Thoracic aorta (tissue), 2 donors: ENCODE results near the gene PPFIA4. TPM values are rescaled to one million over a fixed set of nuclear protein-coding genes. Genes with fewer than 3 reads are reported as not detected.

Experiments
- ATAC-seq: fragments of 150-250 bp; one replicate; pipeline ENCODE4 v1.8.0; 2017; ENCODE audit warnings: low read depth; ENCODE audit not compliant: insufficient number of reproducible peaks, low FRiP score
- DNase-seq: peaks from one replicate; pipeline ENCODE4 v3.0.0-alpha.2; 2020; ENCODE audit warnings: low spot score
- H3K27ac ChIP-seq, 2 donors: fragments of 200-600 bp; sonication (generic); 1 replicate in 1 of 2; 2 replicates in 1 of 2; pipeline ENCODE4 v1.5.1; 2016; ENCODE audit warnings: mild to moderate bottlenecking in 2 of 2, moderate library complexity in 2 of 2
- H3K27me3 ChIP-seq: fragments of 200-600 bp; sonication (generic); replicated peaks from 2 replicates; pipeline ENCODE4 v1.6.0; 2016; ENCODE audit warnings: mild to moderate bottlenecking; ENCODE audit not compliant: insufficient read depth
- H3K36me3 ChIP-seq: fragments of 200-600 bp; sonication (generic); one replicate; pipeline ENCODE4 v1.5.1; 2016
- H3K4me1 ChIP-seq, 2 donors: fragments of 200-600 bp; sonication (generic); 1 replicate in 1 of 2; 2 replicates in 1 of 2; pipeline versions ENCODE4 v1.5.1 to v1.6.0; 2016; ENCODE audit warnings: low read depth in 2 of 2, mild to moderate bottlenecking in 1 of 2; ENCODE audit not compliant: control insufficient read depth in 1 of 2
- H3K4me3 ChIP-seq: fragments of 200-600 bp; sonication (generic); 2 replicates; pipeline ENCODE4 v1.5.1; 2016; ENCODE audit warnings: mild to moderate bottlenecking
- H3K9me3 ChIP-seq: fragments of 200-600 bp; sonication (generic); 2 replicates; pipeline ENCODE4 v1.5.1; 2016
- total RNA-seq, 2 donors: library from RNA; depleted of rRNA; stranded (reverse); fragments of >200 nt; gene quantifications; one replicate each; pipeline versions ENCODE4 v1.1.0 to v1.2.3, GENCODE V29; 2016
- TF ChIP-seq, protein P1 (sequence below): fragments of 200-600 bp; sonication (generic); IDR thresholded peaks from one replicate; pipeline ENCODE4 v1.5.1; 2019; ENCODE audit warnings: antibody characterized with exemption

Gene PPFIA4
- total RNA-seq, 2 donors from 2014 or later: 13.5 to 16.5 TPM

DNA sequence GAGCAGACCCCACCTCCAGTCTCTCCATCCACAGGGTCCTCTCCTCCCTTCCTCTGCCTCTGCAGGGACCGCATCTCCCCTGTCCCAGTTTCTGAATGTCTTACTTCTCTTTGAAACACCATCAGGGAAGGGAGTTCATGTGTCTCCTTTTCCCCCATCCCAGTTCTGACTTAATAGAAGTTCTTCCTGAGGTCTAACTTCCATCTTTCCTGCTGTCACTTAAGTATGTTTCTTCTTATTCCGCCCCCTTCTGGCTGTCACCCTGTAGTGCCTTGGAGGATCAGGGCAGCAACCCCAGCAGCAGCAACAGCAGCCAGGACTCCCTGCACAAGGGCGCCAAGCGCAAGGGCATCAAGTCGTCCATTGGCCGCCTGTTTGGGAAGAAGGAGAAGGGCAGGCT is 30.2 kb downstream of the PPFIA4 start:
- no peaks in the 10 kb centered on the region for H3K9me3 ChIP-seq
- no peaks in the 10 kb centered on the region for H3K27me3 ChIP-seq
- DNase-seq (no peak), ATAC-seq (no peak)
- TF ChIP-seq, protein P1, sequence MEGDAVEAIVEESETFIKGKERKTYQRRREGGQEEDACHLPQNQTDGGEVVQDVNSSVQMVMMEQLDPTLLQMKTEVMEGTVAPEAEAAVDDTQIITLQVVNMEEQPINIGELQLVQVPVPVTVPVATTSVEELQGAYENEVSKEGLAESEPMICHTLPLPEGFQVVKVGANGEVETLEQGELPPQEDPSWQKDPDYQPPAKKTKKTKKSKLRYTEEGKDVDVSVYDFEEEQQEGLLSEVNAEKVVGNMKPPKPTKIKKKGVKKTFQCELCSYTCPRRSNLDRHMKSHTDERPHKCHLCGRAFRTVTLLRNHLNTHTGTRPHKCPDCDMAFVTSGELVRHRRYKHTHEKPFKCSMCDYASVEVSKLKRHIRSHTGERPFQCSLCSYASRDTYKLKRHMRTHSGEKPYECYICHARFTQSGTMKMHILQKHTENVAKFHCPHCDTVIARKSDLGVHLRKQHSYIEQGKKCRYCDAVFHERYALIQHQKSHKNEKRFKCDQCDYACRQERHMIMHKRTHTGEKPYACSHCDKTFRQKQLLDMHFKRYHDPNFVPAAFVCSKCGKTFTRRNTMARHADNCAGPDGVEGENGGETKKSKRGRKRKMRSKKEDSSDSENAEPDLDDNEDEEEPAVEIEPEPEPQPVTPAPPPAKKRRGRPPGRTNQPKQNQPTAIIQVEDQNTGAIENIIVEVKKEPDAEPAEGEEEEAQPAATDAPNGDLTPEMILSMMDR: no peak
- peaks cover under 1% of the 10 kb centered on the region for H3K36me3 ChIP-seq
- no peaks in the 10 kb centered on the region for H3K4me1 ChIP-seq
- H3K27ac ChIP-seq: no peak overlapping the region
- H3K4me3 ChIP-seq: no peak overlapping the region

DNA sequence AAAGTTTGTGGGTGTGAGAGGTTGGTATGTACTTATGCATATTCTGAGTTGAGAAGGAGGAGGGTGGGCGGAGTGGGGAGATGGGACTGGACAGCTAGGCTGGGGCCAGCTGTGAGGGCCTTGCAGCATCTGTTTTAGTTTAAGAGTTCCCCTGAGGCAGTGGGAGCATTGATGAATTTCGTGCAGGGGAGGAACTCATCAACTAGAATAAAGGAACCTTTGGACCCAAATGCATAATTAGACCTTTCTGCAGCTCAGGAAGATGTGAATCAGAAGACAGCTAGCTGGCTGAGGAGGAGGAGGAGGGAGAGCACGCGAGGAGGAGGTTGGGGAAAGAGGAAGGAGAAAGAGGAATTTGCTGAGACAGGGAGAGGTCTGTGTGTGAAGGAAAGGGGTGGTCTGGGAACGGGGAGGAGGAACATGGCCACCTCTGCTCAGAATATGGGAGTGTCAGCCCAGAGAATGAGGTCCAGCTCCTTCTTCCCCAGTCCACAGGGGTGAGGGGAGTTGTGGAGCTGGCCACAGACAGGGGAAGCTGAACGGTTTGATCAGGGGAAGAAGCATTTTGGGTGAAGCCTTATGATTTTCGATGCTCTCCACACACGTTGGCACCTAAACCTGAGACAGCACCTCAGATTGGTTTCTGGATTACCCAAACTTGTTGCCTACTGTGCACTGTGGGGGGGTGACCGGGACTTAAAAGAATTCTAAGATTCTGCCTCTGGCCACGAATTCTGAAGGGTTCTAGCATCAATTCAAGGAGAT is 31.8 kb downstream of the PPFIA4 start:
- no peaks in the 10 kb centered on the region for H3K4me1 ChIP-seq
- DNase-seq (no peak), ATAC-seq (no peak)
- H3K9me3 ChIP-seq: no peaks in the 10 kb centered on the region
- H3K4me3 ChIP-seq: no peak overlapping the region
- no peaks in the 10 kb centered on the region for H3K27me3 ChIP-seq
- TF ChIP-seq, protein P1: no peak
- H3K36me3 ChIP-seq: no peaks in the 10 kb centered on the region
- H3K27ac ChIP-seq: no peak overlapping the region

DNA sequence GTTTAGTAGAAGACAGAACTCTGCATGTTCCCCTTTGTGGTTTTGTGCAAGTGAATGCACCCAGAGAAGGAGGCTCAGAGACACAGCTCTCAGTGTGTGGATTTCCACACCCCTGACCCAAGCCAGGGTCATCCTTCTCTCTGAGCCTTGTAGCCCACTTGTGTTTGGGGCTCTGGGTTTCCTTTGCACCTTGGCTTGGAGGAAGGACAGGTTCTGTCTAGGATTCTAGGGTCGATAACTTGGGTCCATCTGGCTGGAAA is 32.3 kb downstream of the PPFIA4 start:
- TF ChIP-seq, protein P1: no peak
- no peaks in the 10 kb centered on the region for H3K36me3 ChIP-seq
- no peak overlapping the region for H3K27ac ChIP-seq
- no peaks in the 10 kb centered on the region for H3K27me3 ChIP-seq
- no peak for DNase-seq
- no peak for ATAC-seq
- no peaks in the 10 kb centered on the region for H3K4me1 ChIP-seq
- no peak overlapping the region for H3K4me3 ChIP-seq
- H3K9me3 ChIP-seq: no peaks in the 10 kb centered on the region

DNA sequence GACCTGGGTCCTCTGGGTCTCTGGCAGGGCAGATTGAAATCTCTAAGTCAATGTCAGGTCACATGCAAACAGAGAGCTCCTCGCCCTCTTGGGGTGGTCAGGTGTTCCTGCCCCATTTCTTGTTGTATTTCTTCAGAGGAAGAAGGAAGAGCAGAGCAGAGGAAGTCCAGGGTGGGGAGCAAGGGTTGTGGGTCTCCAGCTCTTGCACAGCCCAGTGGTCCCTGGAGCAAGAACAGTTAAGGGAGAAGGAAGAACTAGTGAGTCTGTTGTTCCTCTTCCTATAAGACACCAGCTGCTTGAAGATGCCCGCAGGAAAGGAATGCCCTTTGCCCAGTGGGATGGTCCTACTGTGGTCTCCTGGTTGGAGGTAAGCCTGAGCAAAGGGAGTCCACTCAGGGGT is 33.2 kb downstream of the PPFIA4 start:
- Histone ChIP-seq H3K4me1 (no peaks in the 10 kb centered on the region), H3K36me3 (no peaks in the 10 kb centered on the region), H3K9me3 (no peaks in the 10 kb centered on the region), H3K27me3 (no peaks in the 10 kb centered on the region), H3K27ac (no peak overlapping the region), H3K4me3 (no peak overlapping the region)
- TF ChIP-seq, protein P1: no peak
- DNase-seq (no peak), ATAC-seq (no peak)

DNA sequence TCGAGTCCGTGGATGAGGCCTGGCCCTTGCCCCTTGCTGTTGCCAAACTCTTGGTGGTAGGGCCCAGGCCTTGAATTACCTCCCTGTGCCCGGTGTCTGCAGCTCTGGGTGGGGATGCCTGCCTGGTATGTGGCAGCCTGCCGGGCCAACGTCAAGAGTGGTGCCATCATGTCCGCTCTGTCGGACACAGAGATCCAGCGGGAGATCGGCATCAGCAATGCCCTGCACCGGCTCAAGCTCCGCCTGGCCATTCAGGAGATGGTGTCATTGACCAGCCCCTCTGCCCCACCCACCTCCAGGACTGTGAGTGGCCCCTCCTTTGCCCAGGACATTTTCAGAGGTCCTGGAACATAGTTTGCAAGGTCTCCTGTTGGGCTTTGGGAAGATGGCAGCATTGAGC is 33.8 kb downstream of the PPFIA4 start:
- DNase-seq: no peak
- H3K9me3 ChIP-seq: no peaks in the 10 kb centered on the region
- H3K4me3 ChIP-seq: no peak overlapping the region
- H3K27ac ChIP-seq: no peak overlapping the region
- no peak for ATAC-seq
- H3K27me3 ChIP-seq: no peaks in the 10 kb centered on the region
- no peaks in the 10 kb centered on the region for H3K36me3 ChIP-seq
- H3K4me1 ChIP-seq: no peaks in the 10 kb centered on the region
- TF ChIP-seq, protein P1: no peak
